Liver (tissue), 3 donors: ENCODE results near the gene FAM184A.

Experiments
- CTCF ChIP-seq: fragments of 150-350 bp; IDR thresholded peaks from 2 replicates; pipeline ENCODE4 v1.5.1; 2017; ENCODE audit warnings: improper control_type of control experiment, low read depth, low read length; ENCODE audit not compliant: missing input control
- SP1 ChIP-seq: IDR thresholded peaks from 2 replicates; pipeline ENCODE4 v1.6.1; 2018; ENCODE audit warnings: antibody characterized with exemption, mild to moderate bottlenecking
- donor health status: healthy.
- donor health status: healthy.

- no peak for TF ChIP-seq CTCF
- TF ChIP-seq SP1: no peak
Observed at GRCh38 chr6:118970866-118971265, 107.6 kb downstream of the FAM184A start.
